DND-41 (cell line): ENCODE results near the gene MYO1E.

ENCODE experiments used
- EZH2 ChIP-seq: IDR thresholded peaks from 3 replicates; pipeline ENCODE4 v1.6.1; 2012; ENCODE audit warnings: borderline replicate concordance, low read depth, mild to moderate bottlenecking, moderate library complexity, low read length, inconsistent platforms; ENCODE audit not compliant: severe bottlenecking
- TF ChIP-seq, protein P1 (sequence below): IDR thresholded peaks from 2 replicates; pipeline ENCODE4 v1.5.1; 2012; ENCODE audit warnings: borderline replicate concordance, low read length, moderate library complexity, mild to moderate bottlenecking; ENCODE audit not compliant: poor library complexity, severe bottlenecking; ENCODE audit errors: extremely low read depth

DNA sequence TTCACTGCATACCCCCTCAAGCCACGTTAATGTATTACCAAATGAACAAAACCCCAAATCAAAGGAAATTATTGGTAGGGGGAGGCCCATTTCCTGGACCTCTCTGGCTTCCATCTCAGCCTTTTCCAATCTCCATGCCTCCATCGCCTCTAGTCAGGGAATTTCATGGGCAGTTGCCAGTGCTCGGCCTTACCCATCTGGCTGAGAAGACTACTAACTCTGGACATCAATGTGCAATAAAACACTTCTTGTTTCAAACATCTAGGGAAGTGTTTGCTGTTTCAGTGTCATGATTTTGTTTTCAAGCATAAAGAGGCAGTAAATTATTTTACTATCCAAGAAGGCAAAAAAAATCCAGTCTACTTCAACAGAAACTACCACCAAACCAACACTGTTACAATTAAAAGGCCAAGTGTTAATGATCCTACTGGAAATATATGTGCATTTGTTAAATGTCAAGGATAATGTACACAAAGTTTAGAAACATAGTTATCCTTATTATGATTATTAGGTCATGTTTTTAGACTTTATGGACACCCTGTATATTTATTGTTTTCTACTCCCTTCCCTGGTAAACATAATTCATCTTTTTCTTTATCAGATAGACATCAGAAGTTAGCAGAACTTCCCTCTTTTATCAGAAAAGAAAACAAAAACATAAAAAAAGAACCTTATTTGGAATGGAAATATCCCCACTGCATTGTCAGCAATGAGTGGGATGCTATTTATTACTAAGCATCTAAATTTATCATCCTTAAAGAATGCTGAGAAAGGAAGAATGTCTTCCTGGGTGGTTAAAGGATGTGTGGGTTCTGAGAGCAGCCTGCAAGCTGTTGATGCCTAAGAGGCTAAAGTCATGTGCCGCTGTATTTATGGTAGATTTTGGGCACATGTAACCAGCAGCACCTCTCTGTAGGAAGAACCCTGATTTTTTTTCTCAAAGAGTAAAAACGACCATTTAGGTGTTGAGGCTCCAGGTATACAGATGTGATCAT lies 150.9 kb downstream of the MYO1E start:
- no peak for TF ChIP-seq EZH2
- TF ChIP-seq, protein P1, sequence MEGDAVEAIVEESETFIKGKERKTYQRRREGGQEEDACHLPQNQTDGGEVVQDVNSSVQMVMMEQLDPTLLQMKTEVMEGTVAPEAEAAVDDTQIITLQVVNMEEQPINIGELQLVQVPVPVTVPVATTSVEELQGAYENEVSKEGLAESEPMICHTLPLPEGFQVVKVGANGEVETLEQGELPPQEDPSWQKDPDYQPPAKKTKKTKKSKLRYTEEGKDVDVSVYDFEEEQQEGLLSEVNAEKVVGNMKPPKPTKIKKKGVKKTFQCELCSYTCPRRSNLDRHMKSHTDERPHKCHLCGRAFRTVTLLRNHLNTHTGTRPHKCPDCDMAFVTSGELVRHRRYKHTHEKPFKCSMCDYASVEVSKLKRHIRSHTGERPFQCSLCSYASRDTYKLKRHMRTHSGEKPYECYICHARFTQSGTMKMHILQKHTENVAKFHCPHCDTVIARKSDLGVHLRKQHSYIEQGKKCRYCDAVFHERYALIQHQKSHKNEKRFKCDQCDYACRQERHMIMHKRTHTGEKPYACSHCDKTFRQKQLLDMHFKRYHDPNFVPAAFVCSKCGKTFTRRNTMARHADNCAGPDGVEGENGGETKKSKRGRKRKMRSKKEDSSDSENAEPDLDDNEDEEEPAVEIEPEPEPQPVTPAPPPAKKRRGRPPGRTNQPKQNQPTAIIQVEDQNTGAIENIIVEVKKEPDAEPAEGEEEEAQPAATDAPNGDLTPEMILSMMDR: no peak
